Panc1 (cell line): Measurements from ENCODE around the gene ARHGAP6.

ENCODE experiments used
- CTCF ChIP-seq: fragments of 450-650 bp; IDR thresholded peaks from 2 replicates; pipeline ENCODE4 v1.5.1; 2017; ENCODE audit warnings: mild to moderate bottlenecking
- POLR2AphosphoS5 ChIP-seq: IDR thresholded peaks from 2 replicates; pipeline ENCODE4 v1.6.1; 2012; ENCODE audit warnings: mild to moderate bottlenecking, low read depth, low read length, moderate library complexity
- TCF7L2 ChIP-seq: IDR thresholded peaks from 2 replicates; pipeline ENCODE4 v1.6.1; 2011; ENCODE audit warnings: mild to moderate bottlenecking, low read depth, low read length, inconsistent platforms

GRCh38 chrX:11666164-11666563 lies 444 bp upstream of the ARHGAP6 start:
- TF ChIP-seq CTCF (no peak), TCF7L2 (no peak), POLR2AphosphoS5 (no peak)
